NCI-H1105 (cell line): ENCODE results near the gene ARHGAP8.
"Not testable (repeated sequence)": the region's sequence is repeated elsewhere in the genome, so short reads cannot be mapped to it uniquely, and the experiment has no call there.

Source experiments
- DNase-seq: peaks from one replicate; lab custom pipeline; 2025; lab: John Stamatoyannopoulos, UW

The ARHGAP8 gene

DNA sequence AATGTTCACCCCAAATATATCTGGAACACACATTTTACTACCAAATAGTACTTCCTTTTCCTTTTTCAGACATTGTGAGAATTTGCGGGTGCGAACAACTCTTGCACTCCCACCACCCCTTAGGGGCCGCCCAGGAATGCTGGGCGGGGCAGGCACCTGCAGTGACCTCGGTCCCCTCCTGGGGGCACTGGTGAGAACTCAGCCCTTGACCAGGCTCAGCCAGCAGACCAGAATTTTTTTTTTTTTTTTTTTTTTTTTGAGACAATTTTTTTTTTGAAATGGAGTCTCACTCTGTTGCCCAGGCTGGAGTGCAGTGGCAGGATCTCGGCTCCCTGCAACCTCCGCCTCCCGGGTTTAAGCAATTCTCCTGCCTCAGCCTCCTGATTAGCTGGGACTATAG lies 75.8 kb downstream of the ARHGAP8 start:
- no peak for DNase-seq

GRCh38 chr22:44831885-44832284 lies 79.5 kb downstream of the ARHGAP8 start:
- no peak for DNase-seq

DNA sequence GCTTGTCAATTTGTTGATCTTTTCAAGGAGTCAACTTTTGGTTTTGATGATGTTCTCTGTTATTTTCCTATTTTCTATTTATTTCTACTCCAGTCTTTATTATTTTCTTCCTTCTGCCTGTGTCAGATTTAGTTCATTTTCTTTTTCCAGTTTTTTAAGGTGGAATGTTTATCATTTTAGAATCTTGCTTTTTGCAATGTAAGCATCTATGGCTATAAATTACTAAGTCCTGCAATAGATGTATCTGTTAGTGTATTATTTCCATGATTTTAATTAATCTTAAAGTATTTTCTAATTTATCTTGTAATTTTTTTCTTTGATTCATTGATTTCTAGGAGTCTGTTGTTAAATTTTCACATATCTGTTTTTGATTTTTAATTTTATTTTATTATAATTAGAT lies 81.7 kb downstream of the ARHGAP8 start:
- no peak for DNase-seq

DNA sequence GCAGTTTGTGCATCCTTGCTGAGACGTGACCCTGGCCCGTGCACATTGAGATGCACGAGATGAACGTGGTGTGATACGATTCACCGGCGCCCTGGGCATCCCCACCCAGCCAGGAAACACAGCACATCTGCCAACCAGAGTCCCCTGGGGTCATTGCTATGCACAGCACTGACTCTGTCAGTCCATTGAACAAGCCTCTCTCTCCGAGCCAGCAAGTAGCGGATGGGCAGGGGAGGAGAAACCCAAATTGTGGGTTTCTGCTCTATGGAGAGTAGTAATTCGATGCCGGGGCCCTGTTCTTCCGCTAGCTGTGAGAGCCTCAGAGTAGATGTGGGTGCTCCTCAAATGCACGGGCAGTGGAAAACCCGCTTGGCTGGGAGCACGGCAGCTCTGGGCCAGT lies 85.1 kb downstream of the ARHGAP8 start:
- no peak for DNase-seq

- no peak for DNase-seq
Measured at GRCh38 chr22:44838316-44839016, 86.1 kb downstream of the ARHGAP8 start.

DNA sequence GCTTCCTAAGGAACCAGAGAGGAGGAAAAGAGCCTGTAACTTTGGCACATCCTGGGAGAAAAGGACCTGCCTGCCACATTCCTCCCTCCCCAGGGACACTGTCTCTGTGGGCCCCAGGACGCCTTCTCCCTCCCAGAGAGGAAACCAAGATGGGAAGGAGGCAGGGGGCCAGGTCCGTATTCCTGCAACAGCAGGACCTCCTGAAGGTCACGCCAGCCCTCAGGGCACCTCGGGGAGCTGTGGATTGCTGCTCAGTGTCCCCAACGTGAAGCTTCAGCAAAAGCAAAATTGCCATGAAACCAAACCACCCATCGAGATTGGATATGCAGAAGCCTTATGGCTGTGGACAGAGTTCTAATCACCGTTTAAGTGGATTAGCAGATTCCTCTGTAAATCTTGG lies 86.7 kb downstream of the ARHGAP8 start:
- DNase-seq: no peak

GRCh38 chr22:44839721-44840120 lies 87.3 kb downstream of the ARHGAP8 start:
- no peak for DNase-seq

- no peak for DNase-seq
Measured at GRCh38 chr22:44840611-44841322, 88.4 kb downstream of the ARHGAP8 start.

- no peak for DNase-seq
Measured at GRCh38 chr22:44842417-44842816, 90.0 kb downstream of the ARHGAP8 start.

- no peak for DNase-seq
Measured at GRCh38 chr22:44845191-44845590, 92.8 kb downstream of the ARHGAP8 start.

GRCh38 chr22:44845796-44846720 lies 93.7 kb downstream of the ARHGAP8 start:
- no peak for DNase-seq

DNA sequence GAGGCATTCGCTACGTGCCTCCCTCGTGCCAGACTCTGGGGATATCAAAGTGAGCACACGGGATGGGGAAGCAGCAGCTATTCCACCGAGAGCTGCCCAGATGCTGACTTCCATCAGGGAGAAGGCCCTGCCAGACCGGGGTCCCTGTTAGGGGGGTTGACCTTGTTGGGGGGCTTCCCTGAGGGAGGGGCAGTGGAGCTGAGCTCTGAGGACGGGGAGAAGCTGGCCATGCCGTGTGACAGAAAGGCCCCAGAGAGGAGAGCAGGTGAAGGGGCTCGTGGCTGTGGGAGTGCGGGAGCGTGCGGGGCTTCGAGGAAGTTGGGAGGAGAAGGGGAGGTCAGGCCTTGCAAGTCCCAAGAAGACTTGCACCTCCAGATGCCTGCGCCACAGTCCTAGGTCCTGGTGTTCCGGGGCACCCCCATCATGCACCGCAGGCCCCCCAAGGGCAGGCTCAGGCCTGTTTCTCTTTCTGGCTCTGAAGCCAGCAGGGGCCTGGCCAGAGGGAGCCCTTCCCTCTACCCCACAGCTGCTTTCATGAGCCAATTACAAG lies 94.4 kb downstream of the ARHGAP8 start:
- no peak for DNase-seq

GRCh38 chr22:44847380-44847779 lies 95.0 kb downstream of the ARHGAP8 start:
- no peak for DNase-seq

DNA sequence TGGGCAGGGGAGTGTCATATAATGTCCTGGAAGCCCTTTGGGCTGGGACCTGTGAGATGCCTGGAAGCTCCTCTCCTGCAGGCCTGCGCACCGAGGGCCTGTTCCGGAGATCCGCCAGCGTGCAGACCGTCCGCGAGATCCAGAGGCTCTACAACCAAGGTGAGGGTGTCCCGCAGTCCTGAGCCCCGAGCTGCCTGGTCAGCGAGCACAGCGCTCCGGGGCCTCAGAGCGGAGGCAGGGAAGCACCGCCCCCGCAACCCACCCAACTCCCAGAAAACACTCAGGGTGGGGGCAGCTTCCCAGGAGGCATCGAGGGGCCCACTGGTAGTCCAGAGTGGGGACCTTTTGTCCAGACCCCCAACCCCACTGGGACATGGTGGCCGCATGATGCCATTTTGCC lies 95.5 kb downstream of the ARHGAP8 start:
- no peak for DNase-seq

GRCh38 chr22:44848296-44848741 lies 95.9 kb downstream of the ARHGAP8 start:
- no peak for DNase-seq

DNA sequence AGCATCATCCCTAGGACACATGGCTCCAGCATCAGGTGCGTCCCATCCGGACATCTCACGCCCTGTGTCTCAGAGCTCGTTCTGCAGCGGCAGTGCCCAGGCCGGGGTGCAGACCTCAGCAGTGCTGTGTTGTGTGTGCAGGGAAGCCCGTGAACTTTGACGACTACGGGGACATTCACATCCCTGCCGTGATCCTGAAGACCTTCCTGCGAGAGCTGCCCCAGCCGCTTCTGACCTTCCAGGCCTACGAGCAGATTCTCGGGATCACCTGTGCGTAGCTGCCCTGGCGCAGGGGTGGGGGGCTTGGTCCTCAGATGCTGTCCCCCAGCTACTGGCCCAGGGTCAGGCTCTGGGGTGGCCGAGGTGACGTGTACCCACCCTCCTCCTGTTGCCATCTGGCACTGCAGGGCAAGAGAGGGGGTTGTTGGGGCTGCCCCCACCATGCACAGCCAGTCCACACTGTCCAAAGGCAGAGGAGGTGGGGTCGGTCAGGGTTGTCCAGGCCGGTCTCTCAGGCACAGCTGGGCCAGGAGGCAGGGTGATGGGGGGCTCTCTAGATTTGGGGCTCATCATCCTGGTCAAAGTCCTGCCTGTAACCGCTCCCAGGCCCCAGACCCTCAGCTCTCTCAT lies 96.5 kb downstream of the ARHGAP8 start:
- DNase-seq: no peak

GRCh38 chr22:44850946-44851345 lies 98.6 kb downstream of the ARHGAP8 start:
- no peak for DNase-seq

DNA sequence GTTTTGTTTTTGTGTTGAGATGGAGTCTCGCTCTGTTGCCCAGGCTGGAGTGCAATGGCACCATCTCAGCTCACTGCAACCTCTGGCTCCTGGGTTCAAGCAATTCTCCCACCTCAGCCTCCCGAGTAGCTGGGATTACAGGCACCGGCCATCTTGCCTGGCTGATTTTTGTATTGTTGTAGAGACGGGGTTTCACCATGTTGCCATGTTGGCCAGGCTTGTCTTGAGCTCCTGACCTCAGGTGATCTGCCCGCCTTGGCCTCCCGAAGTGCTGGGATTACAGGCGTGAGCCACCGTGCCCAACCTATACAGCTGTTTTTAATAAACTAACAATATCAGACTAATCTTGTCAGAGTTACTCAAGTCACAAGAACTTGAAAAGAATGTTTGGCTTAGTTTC lies 102.3 kb downstream of the ARHGAP8 start:
- not testable (repeated sequence) for DNase-seq

DNA sequence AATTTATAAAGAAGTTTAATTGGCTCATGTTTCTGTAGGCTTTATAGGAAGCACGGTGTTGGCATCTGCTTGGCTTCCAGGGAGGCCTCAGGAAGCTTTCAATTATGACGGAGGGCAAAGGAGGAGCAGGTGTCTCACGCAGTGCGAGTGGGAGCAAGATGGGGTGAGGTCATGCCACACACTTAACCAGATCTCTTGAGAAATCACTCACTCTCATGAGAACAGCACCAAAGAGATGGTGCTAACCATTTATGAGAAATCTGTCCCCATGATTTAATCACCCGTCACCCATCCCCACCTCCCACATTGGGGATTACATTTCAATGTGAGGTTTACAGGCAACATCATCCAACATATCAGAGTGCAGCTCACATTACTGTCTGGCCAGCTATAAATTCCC lies 103.5 kb downstream of the ARHGAP8 start:
- no peak for DNase-seq

DNA sequence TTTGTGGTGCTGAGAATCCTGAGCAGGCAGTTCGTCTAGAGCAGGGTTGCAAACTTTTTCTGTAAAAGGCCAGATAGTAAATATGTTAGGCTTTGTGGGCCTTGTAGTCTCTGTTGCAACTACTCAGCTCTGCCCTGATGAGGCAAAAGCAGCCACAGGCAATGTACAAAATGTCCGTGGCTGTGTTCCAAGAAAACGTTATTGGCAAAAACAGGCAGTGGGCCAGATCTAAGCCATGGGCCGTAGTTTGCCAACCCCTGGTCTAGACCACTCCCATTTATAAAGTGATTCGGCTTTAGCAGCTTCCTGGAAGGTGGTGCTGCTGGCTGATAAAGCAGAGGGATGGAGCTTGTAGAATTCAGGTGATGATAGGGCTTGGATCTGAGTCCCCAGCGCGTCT lies 106.4 kb downstream of the ARHGAP8 start:
- DNase-seq: not testable (repeated sequence)

- no peak for DNase-seq
Measured at GRCh38 chr22:44859641-44860040, 107.3 kb downstream of the ARHGAP8 start.

- no peak for DNase-seq
Measured at GRCh38 chr22:44860311-44860710, 107.9 kb downstream of the ARHGAP8 start.
